A172 (cell line): ENCODE measurements around the gene CCDC43. TPM values are rescaled to one million over a fixed set of nuclear protein-coding genes. Genes with fewer than 3 reads are reported as not detected.
A peak's percentile ranks its signal among the peaks of the same experiment; 100 is the strongest.
"Not testable (repeated sequence)": the region's sequence is repeated elsewhere in the genome, so short reads cannot be mapped to it uniquely, and the experiment has no call there.

Source experiments
- DNase-seq: peaks from one replicate; pipeline ENCODE4 v3.0.0-alpha.2; 2015; ENCODE audit warnings: low spot score
- total RNA-seq: library from RNA; depleted of rRNA; stranded (reverse); fragments of >200 nt; shearing (Covaris generic); gene quantifications from 2 replicates; pipeline ENCODE4 v1.2.3, GENCODE V29; 2014; rRNA removed

CCDC43 gene, protein sequence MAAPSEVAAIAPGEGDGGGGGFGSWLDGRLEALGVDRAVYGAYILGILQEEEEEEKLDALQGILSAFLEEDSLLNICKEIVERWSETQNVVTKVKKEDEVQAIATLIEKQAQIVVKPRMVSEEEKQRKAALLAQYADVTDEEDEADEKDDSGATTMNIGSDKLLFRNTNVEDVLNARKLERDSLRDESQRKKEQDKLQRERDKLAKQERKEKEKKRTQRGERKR
- 51.6 and 69.9 TPM in 2 replicates for total RNA-seq

DNA sequence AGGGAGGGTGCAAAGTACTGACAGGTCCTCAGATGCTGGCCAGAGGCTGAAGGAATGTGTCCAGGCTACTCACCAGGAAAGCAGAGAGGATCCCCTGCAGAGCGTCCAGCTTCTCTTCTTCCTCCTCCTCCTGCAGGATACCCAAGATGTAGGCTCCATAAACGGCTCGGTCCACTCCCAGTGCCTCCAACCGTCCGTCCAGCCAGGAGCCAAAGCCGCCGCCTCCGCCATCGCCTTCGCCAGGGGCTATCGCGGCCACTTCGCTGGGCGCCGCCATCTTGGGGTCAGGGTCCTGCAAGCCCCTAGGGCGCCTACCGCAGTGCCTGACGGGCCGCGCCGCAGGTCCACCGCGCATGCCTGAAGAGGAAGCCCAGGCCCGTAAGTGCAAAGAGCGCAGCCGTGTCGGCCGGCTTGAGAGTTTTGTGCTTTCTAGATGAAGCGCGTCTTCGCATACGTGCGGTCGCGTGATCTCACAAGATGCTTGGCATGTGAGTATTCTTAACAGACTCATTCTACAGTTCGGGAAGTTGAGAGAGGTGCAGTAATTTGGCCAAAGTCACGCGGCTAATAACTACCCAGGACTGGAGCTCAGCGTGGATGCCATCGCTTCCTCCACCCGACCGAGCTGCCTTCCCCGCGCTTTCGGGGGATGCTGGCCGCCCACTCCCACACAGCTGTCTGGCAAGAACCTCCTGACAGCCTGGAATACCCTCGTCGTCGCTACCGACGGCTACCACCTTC lies at the start of gene CCDC43:
CCDC43 (minus strand) TSS at position 300 of the 741 bp plus-strand sequence; CDS start at position 277, 23 bp downstream.
- peak; percentile 86 for DNase-seq

DNA sequence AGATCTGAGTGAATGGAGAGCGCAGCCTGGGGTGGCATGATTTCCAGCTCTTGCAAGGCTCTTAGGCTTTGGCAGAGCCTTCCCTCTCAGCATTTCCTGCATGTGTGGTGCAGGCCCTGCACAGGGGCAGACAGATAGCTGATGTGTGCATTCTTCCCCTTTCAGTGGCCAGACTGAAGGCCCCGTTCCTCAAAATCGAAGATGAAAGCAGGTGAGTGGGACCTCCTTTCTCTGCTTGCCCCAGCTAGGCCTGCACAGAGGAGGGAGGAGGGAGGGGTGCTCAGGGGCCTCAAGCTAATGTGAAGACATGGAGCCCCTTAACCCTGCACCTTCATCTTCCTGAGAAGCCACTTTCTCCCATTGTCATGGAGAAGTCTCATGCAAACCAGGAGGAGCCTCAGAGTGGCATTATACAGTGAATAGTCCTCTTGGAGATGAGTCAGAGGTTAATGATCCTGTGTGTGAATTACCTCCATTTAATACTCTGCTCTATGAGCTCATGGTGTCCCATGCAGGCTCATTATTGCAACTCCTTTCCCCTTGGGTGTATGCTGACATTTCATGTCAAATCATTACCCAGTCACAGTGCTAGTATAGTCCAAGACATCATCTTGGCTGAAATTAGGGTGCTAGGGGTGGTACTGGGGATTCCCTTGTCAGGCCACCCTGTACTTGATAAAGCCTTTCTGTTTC lies 48.8 kb upstream of the CCDC43 start:
- no peak for DNase-seq

DNA sequence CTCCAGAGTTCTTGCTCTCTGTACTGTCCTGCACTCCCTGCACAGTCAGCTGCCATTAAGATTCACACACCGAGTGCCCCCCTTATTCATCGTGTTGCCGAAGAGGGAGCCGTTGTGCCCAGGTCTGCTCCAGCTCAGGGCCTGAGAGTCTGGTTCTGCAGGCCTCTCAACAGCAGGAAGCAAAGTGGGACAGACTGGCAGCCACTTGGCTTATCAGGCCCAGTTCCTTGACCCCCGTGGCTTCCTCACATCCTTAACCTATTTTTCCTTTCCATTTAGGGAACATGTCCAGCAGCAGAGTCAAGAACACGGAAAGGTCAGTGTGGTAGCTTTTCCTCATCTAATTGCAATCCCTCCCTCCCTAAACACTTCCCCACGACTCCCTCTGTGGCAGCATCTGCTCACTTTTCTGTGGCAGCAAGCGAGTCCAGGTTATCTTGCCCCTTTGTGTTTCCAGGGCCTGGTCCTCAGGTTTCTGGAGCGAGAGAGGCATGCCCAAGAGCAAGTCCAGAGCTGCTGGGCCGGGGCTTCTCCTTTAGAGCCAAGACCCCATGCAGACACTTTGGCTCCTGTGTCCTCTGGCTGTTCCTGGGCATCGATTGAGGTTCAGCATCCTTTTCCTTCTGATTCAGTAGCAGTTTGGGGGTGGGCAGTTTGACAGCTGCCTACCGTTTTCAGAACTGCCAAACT lies 47.1 kb upstream of the CCDC43 start:
- DNase-seq, result no peak

DNA sequence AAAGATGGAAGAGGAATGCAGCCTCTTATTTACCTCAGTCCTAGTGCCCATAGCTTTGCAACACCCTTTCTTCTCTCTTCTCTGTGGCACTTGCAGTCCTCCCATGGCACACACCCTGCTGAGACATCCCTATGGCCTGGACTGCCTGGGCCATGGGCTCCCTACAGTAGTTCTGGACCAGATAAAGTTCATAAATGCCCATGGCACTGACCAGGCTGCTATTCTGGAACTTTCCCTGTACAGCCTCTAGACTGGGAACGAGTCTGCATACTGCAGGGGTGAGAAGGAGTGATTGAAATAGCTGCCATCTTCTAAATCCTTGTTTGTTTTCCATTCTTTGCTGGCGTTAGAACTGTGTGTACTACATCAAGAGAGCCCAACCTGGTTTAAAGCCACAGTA lies 44.7 kb upstream of the CCDC43 start:
- no peak for DNase-seq

DNA sequence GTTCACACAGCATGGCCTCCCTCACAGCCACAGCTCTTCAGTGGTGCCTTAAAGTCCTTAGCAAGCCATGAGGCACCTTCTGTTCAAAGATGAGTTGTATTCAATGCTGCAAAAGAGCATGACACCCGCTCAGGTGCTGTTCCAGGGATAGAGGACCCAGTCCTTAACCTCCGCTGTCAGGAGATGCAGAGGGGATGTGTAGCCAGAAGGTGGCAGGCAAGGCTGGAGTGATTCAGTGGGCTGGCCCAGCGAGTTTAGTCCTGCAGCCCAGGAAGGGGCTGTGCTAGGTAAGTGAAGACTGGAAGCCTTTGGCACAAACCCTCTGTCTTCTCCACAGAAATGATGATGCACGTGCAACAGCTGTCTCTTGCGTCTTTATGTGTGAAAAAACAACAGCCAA lies 44.2 kb upstream of the CCDC43 start:
- peak; percentile 25 for DNase-seq

DNA sequence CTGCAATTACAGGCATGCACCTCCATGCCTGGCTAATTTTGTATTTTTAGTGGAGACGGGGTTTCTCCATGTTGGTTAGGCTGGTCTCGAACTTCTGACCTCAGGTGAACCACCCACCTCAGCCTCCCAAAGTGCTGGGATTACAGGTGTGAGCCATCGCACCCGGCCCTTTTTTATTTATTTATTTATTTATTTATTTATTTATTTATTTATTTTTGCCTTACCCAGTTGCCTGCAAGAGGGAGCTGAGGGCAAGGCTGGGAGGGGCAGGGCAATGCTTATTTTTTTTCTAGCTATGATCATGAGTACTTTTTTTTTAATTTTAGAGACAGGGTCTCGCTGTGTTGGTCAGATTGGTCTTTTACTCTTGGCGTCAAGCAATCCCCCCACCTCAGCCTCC lies 36.5 kb upstream of the CCDC43 start:
- DNase-seq, result not testable (repeated sequence)

DNA sequence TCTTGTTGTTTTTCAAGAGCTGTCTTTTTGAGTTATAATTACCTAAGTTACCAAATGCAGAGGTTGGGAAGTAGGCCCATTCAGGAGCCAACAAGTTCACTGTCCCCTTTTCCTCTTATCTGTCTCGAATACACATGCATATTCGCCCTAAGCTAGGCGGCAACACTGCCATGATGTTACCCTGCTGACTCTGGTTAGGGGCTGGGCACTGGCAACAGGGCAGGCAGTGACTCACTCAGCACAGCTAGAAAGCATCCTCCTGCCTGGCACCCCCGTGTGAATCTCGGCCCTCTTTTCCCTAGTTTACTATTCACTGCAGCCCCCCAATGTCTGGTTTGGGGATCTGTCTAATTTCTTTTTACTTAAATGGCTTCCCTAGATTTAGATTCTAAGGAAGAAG lies 32.7 kb upstream of the CCDC43 start:
- DNase-seq, result no peak

DNA sequence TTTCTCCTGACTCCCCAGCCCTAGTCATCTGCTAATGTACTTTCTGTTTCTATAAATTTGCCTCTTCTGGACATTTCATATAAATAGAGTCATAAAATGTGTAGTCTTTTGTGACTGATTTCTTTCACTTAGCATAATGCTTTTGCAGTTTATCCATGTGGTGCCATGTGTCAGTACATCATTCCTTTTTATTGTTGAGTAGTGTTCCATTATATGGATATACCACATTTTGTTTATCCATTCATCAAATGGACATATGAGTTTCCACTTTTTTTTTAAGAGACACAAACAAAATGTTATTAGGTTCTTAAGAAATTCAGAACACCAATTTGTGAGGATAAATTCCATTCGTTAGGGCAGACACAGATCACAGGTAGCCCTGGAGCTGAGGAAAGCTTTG lies 29.9 kb upstream of the CCDC43 start:
- DNase-seq, result no peak

DNA sequence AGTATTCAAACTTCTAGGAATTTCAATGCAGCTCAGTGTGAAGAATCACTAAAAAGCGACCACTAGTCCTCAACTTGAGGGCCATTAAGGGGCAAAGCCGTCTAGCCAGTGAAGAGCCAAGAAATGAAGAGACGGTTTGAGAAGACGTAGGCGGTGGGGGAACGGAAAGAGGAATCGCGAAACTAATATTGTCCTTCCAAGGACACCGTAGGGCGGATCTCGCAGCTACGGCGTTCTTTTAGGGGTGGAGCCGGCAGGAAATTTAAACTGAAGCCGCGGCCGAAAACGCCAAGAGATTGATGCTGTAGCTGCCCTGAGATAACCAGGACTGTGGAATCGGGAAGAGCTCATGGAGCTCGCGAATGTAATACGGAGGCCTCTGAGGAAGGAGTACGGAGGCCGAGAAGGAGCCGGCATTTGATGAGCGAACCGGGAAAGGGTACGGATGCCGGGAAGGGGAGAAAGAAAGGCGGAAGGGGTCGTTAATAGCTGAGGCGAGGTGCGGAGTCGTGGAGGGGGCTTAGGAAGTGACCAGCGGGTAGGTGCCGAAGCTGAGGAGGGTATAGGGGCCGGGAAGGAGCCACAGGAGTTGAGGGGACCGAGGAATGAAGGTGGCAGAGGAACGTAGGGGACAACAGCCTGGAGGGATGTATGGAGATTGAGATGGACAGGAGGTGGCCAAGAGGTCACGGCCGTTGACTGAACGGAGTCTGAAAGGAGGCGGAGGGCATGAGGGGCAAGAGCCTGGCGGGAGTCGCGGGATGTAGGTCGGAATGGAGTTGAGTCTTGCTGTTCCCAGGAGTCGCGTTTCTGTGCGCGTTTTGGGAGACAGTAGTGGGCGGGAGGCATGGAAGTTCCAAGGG lies 19.1 kb upstream of the CCDC43 start, which contains the start of gene DBF4B:
DBF4B (plus strand) TSS at position 265 of the 863 bp plus-strand sequence; CDS start at position 421, 156 bp downstream.
- peak; percentile 87 for DNase-seq

DNA sequence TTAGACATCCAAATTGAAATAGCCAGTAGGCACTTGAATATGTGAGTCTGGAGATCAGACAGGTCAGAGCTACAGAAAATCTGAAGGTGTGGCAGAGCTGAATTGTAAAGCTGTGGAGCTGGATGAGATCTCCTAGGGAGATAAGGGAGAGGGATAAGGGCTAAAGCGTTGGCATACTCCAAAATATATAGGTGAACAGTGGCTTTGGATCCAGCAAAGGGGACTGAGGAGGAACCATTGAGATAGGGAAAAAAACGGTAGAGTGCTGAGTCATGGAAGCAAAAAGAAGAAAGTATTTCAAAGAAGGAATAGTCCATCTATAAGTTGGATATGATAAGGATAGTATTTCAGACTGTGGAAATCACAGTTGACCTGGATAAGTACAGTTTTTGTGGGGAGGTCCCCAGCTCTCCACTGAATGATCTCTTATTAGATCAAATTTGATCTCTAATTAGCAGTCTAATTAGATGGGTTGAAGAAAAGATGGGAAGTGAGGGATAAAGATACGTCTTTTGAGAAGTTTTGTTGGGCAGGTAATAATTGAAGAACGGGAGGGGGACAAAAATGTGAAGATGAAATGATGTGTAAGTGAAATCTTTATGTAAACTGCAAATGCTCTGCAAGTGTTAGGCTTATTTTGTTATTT lies 18.3 kb upstream of the CCDC43 start:
- no peak for DNase-seq

DNA sequence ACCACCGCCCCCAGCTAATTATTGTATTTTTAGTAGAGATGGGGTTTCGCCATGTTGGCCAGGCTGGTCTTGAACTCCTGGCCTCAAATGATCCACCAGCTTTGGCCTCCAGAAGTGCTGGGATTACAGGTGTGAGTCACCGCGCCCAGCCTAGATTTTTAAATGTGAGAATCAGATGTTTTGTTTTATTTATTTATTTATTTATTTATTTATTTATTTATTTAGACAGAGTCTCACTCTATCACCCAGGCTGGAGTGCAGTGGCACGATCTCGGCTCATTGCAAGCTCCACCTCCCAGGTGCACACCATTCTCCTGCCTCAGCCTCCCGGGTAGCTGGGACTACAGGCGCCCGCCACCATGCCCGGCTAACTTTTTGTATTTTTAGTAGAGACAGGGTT lies 10.7 kb upstream of the CCDC43 start:
- DNase-seq, result not testable (repeated sequence)

DNA sequence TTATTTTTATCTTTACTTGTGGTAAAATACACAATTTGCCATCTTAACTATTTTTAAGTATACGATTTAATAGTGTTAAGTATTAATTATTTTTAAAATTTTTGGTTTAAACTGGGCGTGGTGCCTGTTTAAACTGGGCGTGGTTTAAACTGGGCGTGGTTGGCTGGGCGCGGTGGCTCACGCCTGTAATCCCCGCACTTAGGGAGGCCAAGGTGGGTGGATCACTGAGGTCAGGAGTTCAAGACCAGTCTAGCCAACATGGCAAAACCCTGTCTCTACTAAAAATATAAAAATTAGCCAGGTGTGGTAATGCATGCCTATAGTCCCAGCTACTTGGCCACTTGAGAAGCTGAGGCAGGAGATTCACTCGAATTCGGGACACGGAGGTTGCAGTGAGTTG lies 4.0 kb upstream of the CCDC43 start:
- DNase-seq, result no peak

DNA sequence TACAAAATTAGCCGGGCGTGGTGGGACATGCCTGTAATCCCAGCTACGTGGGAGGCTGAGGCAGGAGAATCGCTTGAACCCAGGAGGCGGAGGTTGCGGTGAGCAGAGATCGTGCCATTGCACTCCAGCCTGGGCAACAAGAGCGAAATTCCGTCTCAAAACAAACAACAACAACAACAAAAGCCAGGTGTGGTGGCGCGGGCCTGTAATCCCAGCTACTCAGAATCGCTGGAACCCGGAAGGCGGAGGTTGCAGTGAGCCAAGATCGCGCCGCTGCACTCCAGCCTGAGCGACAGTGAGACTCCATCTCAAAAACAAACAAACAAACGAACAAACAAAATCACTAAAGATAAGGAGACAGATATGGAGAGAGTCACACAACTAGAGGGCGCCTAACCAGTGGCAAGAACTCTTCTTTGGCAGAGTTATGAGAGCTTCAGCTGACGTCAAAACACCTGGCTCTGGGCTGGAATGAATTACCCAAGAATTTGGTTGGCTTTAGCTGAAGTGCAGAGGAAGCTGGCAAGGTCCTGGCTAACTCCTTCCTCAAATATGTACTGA lies 1.2 kb upstream of the CCDC43 start:
- DNase-seq, result peak; percentile 45

DNA sequence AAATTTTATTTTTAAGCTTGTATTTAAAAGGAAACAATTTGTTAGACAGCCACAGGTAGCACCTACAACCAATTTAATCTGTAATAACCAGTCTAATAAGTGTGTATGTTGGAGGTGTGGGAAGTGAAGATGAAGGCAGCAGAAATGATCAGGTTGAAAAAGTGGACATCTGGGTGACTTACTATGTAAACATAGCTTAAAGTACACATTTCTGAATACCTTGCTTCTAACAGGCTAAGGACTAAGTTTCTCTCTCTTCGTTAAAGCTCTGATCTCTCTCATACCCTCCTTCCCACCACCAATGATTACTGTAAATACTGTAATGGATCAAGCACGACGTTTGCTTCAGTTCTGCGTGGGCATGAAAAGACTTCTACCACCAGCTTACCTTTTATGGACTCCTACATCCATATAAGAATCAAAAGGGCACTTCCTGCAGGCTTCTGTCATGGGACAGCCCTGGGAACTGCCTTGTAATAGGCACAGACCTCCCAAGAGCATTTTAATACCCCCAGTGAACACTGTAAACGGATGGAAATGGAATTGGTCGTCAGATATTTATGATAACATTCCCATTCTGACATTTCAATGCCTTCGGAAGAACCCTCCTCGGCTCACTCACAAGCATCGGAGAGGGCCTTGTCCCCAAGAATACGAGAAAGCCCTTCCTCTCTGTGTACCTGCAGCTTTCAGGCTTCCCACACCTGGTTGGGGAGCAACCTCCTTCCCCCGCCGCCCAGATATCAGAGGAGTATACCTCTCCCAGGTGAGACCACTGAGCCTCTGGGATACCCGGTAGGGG lies 700 bp downstream of the CCDC43 start:
- no peak for DNase-seq

DNA sequence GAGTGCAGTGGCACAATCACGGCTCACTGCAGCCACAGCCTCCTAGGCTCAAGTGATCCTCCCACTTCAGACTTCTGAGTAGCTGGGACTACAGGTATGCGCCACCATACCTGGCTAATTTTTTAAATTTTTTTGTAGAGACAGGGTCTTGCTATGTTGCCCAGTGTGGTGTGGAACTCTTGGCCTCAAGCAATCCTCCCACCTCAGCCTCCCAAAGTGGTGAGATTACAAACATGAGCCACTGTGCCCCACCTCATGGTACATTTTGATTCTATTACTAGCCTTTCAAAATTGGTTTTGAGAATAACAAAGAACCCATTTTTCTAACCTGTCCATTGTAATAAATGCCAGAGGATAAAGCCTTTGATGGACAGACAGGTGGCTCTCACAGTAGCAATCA lies 1.4 kb downstream of the CCDC43 start:
- DNase-seq, result no peak

DNA sequence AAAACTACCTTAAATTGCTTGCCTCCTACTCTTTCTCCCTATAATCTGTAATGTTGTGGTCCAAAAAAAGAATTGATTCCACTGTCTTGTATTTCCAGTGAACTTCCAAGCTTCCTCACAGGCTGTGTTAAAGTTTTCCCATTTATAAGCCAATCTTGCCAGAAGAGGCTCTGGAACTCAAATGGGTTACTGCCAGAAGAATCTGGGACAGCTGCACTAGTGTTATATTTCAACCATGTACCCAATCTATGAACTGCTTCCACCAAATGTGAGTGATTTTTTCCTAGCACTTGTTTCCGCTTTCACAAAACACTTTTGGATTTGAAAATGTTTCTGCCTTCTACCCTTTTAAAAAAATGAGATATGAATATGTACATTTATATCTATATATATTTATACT lies 1.8 kb downstream of the CCDC43 start:
- no peak for DNase-seq

DNA sequence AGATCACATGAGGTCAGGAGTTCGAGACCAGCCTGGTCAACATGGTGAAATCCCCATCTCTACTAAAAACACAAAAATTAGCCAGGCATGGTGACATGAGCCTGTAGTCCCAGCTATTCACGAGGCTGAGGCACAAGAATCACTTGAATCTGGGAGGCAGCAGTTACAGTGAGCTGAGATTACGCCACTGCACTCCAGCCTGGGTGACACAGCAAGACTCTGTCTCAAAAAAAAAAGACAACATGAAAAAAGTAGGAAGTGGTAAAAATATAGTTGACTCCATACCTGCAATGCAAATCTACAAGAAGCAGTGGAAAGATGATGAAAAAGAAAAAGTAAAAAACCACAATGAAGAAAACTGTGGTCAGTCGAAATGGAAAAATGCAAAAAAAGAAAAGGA lies 6.3 kb downstream of the CCDC43 start:
- not testable (repeated sequence) for DNase-seq

DNA sequence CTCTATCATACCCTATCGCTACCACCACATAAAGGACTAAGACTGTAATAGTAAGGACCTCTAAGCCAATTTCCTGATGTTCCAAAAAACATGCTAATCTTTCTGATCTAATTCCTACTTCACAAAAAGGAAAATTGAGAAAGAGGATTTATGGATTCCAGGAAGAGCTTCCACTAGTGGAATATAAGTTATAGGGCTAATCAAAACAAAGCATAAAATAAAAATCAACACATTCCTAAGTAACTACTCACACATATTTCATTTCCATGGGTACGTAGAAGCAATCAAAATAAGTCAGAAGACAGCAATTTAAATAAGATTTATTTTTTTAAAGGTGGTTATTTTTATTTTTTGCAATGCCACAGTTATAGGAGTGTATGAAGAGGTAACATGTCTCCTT lies 12.4 kb downstream of the CCDC43 start:
- peak; percentile 8 for DNase-seq

DNA sequence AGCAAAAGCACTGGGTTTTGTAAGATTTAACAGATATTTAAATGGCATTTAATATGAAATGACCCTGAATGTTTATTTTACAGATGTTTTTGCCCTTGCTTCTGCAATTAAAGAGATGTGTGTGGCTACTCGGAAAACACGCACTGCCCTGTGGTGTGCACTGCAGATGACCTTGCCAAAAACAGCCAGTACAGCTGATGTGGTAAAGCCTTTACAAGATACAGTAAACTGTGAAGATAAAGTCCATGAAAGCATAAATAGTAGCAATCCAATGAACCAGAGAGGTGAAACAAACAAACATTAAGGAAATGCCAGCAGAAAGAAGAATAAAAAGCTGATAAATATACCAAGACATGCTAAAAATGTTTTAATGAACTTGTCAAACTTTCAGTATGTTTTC lies 15.7 kb downstream of the CCDC43 start:
- DNase-seq, result no peak
